Mesothelial cell of epicardium (in vitro differentiated cells): ENCODE measurements around the gene MACROH2A1. TPM values are rescaled to one million over a fixed set of nuclear protein-coding genes. Genes with fewer than 3 reads are reported as not detected.
A peak's percentile ranks its signal among the peaks of the same experiment; 100 is the strongest.

Experiments used
- DNase-seq, 2 experiments: peaks; one replicate each; pipeline ENCODE4 v3.0.0; 2021; ENCODE audit warnings: low spot score in 2 of 2; ENCODE audit not compliant: unreplicated experiment in 2 of 2
- H3K27ac Mint-ChIP-seq: 2 replicates; pipeline ENCODE4 v1.8.0; 2021; ENCODE audit warnings: mixed read lengths
- H3K27me3 Mint-ChIP-seq: 2 replicates; pipeline ENCODE4 v1.8.0; 2021; ENCODE audit warnings: low read depth, mixed read lengths
- H3K36me3 Mint-ChIP-seq: 2 replicates; pipeline ENCODE4 v1.8.0; 2021; ENCODE audit warnings: mixed read lengths
- H3K4me1 Mint-ChIP-seq: 2 replicates; pipeline ENCODE4 v1.8.0; 2021; ENCODE audit warnings: mixed read lengths
- H3K4me3 Mint-ChIP-seq: 2 replicates; pipeline ENCODE4 v1.8.0; 2021; ENCODE audit warnings: mild to moderate bottlenecking, moderate library complexity, mixed read lengths
- H3K9me3 Mint-ChIP-seq: 2 replicates; pipeline ENCODE4 v1.8.0; 2021; ENCODE audit warnings: mixed read lengths
- CTCF ChIP-seq: fragments of 200-600 bp; sonication (generic); IDR thresholded peaks from one replicate; pipeline ENCODE4 v1.5.0; 2021; ENCODE audit warnings: antibody characterized with exemption; ENCODE audit not compliant: unreplicated experiment
- total RNA-seq: library from RNA; stranded (reverse); gene quantifications from 3 replicates; pipeline ENCODE4 v1.2.1, GENCODE V29; 2021

MACROH2A1 gene
- 261 to 276 TPM (median 265 TPM) in 3 replicates for total RNA-seq

GRCh38 chr5:135398855-135399793, at the start of gene MACROH2A1:
Gene MACROH2A1 (minus strand): TSS chr5:135399231. CDS start chr5:135389093, 10,138 bp downstream.
- H3K27ac Mint-ChIP-seq: peak within 1 kb of the TSS; percentile 98
- H3K27me3 Mint-ChIP-seq: peaks cover 2% of the 10 kb centered on the region
- H3K36me3 Mint-ChIP-seq: no peaks in the 10 kb centered on the region
- H3K4me3 Mint-ChIP-seq: peak within 1 kb of the TSS; percentile 86
- DNase-seq: peak; percentile 70 to 85
- H3K4me1 Mint-ChIP-seq: peaks cover 49% of the 10 kb centered on the region
- no peak for TF ChIP-seq CTCF
- H3K9me3 Mint-ChIP-seq: no peaks in the 10 kb centered on the region

GRCh38 chr5:135448071-135448739, 49.2 kb upstream of the MACROH2A1 start:
- DNase-seq: no peak
- Mint-ChIP-seq H3K9me3 (no peaks in the 10 kb centered on the region), H3K4me3 (no peak overlapping the region), H3K4me1 (peaks cover 33% of the 10 kb centered on the region), H3K36me3 (no peaks in the 10 kb centered on the region), H3K27ac (peak overlapping the region; percentile 34), H3K27me3 (peaks cover 14% of the 10 kb centered on the region)
- no peak for TF ChIP-seq CTCF

GRCh38 chr5:135447298-135447929, 48.4 kb upstream of the MACROH2A1 start, which contains the start of gene DCANP1:
Gene DCANP1 (minus strand): TSS chr5:135447348. CDS start chr5:135447108, 240 bp downstream.
- no peak within 1 kb of the TSS for H3K27ac Mint-ChIP-seq
- DNase-seq: no peak
- TF ChIP-seq CTCF: no peak
- peaks cover 41% of the 10 kb centered on the region for H3K4me1 Mint-ChIP-seq
- H3K4me3 Mint-ChIP-seq: no peak within 1 kb of the TSS
- H3K27me3 Mint-ChIP-seq: peaks cover 11% of the 10 kb centered on the region
- no peaks in the 10 kb centered on the region for H3K9me3 Mint-ChIP-seq
- H3K36me3 Mint-ChIP-seq: no peaks in the 10 kb centered on the region

- Mint-ChIP-seq H3K4me1 (peaks cover 48% of the 10 kb centered on the region), H3K27me3 (peaks cover 11% of the 10 kb centered on the region), H3K27ac (no peak overlapping the region), H3K36me3 (no peaks in the 10 kb centered on the region), H3K4me3 (no peak overlapping the region), H3K9me3 (no peaks in the 10 kb centered on the region)
- TF ChIP-seq CTCF: no peak
- DNase-seq: no peak
These were observed 47.6 kb upstream of the MACROH2A1 start for GRCh38 chr5:135446615-135447014.

GRCh38 chr5:135446206-135446605, 47.2 kb upstream of the MACROH2A1 start:
- no peaks in the 10 kb centered on the region for H3K36me3 Mint-ChIP-seq
- TF ChIP-seq CTCF: no peak
- H3K27ac Mint-ChIP-seq: no peak overlapping the region
- H3K4me1 Mint-ChIP-seq: peaks cover 52% of the 10 kb centered on the region
- no peaks in the 10 kb centered on the region for H3K9me3 Mint-ChIP-seq
- peaks cover 11% of the 10 kb centered on the region for H3K27me3 Mint-ChIP-seq
- no peak overlapping the region for H3K4me3 Mint-ChIP-seq
- peak in 1 of 2 experiments; percentile 32 for DNase-seq
